K562 (cell line): ENCODE data around the gene MKNK1. TPM values are rescaled to one million over a fixed set of nuclear protein-coding genes. Genes with fewer than 3 reads are reported as not detected.
A peak's percentile ranks its signal among the peaks of the same experiment; 100 is the strongest.

Experiments used
- CHD7 ChIP-seq: fragments of 200-600 bp; sonication (generic); IDR thresholded peaks from one replicate; pipeline ENCODE4 v1.6.1; 2012; ENCODE audit warnings: mild to moderate bottlenecking, low read depth, low read length, inconsistent platforms
- COPS2 ChIP-seq: fragments of 450-650 bp; conservative IDR thresholded peaks from 2 replicates; pipeline ENCODE4 v1.6.1; 2016; ENCODE audit warnings: mild to moderate bottlenecking, moderate library complexity
- ETS2 ChIP-seq: IDR thresholded peaks from 2 replicates; pipeline ENCODE4 v1.6.1; 2016; ENCODE audit warnings: borderline replicate concordance, missing genetic modification characterization, mild to moderate bottlenecking, moderate library complexity, missing compliant biosample characterization; ENCODE audit not compliant: poor library complexity, severe bottlenecking
- ETV1 ChIP-seq: fragments of 450-650 bp; conservative IDR thresholded peaks from 2 replicates; pipeline ENCODE4 v1.6.1; 2016; ENCODE audit warnings: missing genetic modification characterization, control low read depth, low read depth, missing compliant biosample characterization
- GTF2E2 ChIP-seq: fragments of 200-800 bp; sonication (Bioruptor generic); IDR thresholded peaks from 2 replicates; pipeline ENCODE4 v1.6.1; 2016; ENCODE audit warnings: missing genetic modification characterization, missing compliant biosample characterization
- HLTF ChIP-seq: fragments of 450-650 bp; IDR thresholded peaks from 2 replicates; pipeline ENCODE4 v1.6.1; 2016
- MTA3 ChIP-seq: fragments of 450-650 bp; formaldehyde crosslinking; IDR thresholded peaks from 2 replicates; pipeline ENCODE4 v1.6.1; 2017; ENCODE audit warnings: mild to moderate bottlenecking, borderline replicate concordance
- POU5F1 ChIP-seq: fragments of 150-350 bp; IDR thresholded peaks from 2 replicates; pipeline ENCODE4 v1.6.1; 2014; ENCODE audit warnings: borderline replicate concordance, low read length, low read depth, mild to moderate bottlenecking; ENCODE audit not compliant: partially characterized antibody
- UBTF ChIP-seq, 2 experiments: IDR thresholded peaks; 2 replicates each; pipeline ENCODE4 v1.6.1; 2012; ENCODE audit warnings: improper control_type of control experiment in 2 of 2, low read depth in 2 of 2, low read length in 2 of 2, borderline replicate concordance in 1 of 2
- ZNF445 ChIP-seq: fragments of 250-450 bp; sonication (Bioruptor Pico); IDR thresholded peaks from 2 replicates; pipeline ENCODE4 v1.4.0; 2020; ENCODE audit warnings: low read depth, mild to moderate bottlenecking, moderate library complexity
- ZNF79 ChIP-seq: fragments of 250-450 bp; sonication (Bioruptor Pico); IDR thresholded peaks from 2 replicates; pipeline ENCODE4 v1.4.0; 2020; ENCODE audit warnings: low read depth, mild to moderate bottlenecking, moderate library complexity
- polyA plus RNA-seq, 8 experiments: library from polyadenylated mRNA; depleted of rRNA in 4 of 8; stranded (reverse) in 5 of 8; unstranded in 3 of 8; fragments of >200 nt; fragmentation: Nextera tagmentation in 2 of 8; fragmentation: Illumina TruSeq in 1 of 8; extraction: Ambion mirVana in 2 of 8; extraction: Trizol in 1 of 8; gene quantifications; 2 replicates each; pipeline versions ENCODE4 v1.2.1 to v1.2.3, GENCODE V29; 2011 to 2014; ENCODE audit warnings: inconsistent platforms in 1 of 8, missing spikeins in 1 of 8
- total RNA-seq, 7 experiments: library from RNA; depleted of rRNA in 6 of 7; stranded (reverse); fragments of >200 nt in 6 of 7; fragmentation: Illumina TruSeq in 2 of 7; extraction: Trizol in 2 of 7; gene quantifications; 2 replicates each; pipeline versions ENCODE4 v1.2.1 to v1.2.3, GENCODE V29; 2011 to 2021; ENCODE audit warnings: low replicate concordance in 1 of 7

MKNK1 gene
- total and polyA plus RNA-seq, 9 of the 15 experiments (the other 6 are each of a cell fraction or from before 2014, with no cell fraction given): 27.7 to 51.3 (median 43.7) TPM

GRCh38 chr1:46522184-46522968 lies 81.7 kb downstream of the MKNK1 start (continued):
- TF ChIP-seq CHD7 (no peak), ZNF79 (no peak), GTF2E2 (tag) (no peak; the same call in 1 of the 2 replicates), ETS2 (tag) (no peak), UBTF (IDR thresholded peaks at IDR 0.05; ENCODE audit: borderline replicate concordance in 1 of 2, low read depth in 2 of 2, low read length in 2 of 2) (peak; percentile 94 to 98; a peak in 3 of 4 replicates), POU5F1 (no peak), HLTF (0 out of 2 replicates have a peak, but pooled peaks have one; percentile 69), ETV1 (tag) (peak; percentile 16; the same call in 1 of the 2 replicates), ZNF445 (CRISPR knock-in tag) (no peak), COPS2 (no peak), MTA3 (peak; percentile 92)
